Neuronal stem cell (in vitro differentiated cells): Measurements from ENCODE around the gene CACHD1. TPM values are rescaled to one million over a fixed set of nuclear protein-coding genes. Genes with fewer than 3 reads are reported as not detected.
A peak's percentile ranks its signal among the peaks of the same experiment; 100 is the strongest.

Experiments
- DNase-seq: peaks from one replicate; pipeline ENCODE4 v3.0.0-alpha.2; 2013; ENCODE audit warnings: low spot score
- H2AFZ ChIP-seq: one replicate; pipeline ENCODE4 v1.6.1; 2013; ENCODE audit warnings: mild to moderate bottlenecking, low read length, inconsistent platforms
- H2AK5ac ChIP-seq: 2 replicates; pipeline ENCODE4 v1.6.1; 2013; ENCODE audit warnings: low read depth, mild to moderate bottlenecking, inconsistent platforms, low read length, moderate library complexity, mixed read lengths
- H2BK120ac ChIP-seq: 2 replicates; pipeline ENCODE4 v1.6.1; 2013; ENCODE audit warnings: low read depth, mild to moderate bottlenecking, inconsistent platforms, low read length, moderate library complexity, mixed read lengths
- H2BK12ac ChIP-seq: one replicate; pipeline ENCODE4 v1.6.1; 2013; ENCODE audit warnings: low read length, inconsistent platforms
- H2BK15ac ChIP-seq: 2 replicates; pipeline ENCODE4 v1.6.1; 2013; ENCODE audit warnings: mild to moderate bottlenecking, low read length, inconsistent platforms, mixed read lengths
- H2BK5ac ChIP-seq: one replicate; pipeline ENCODE4 v1.6.1; 2013; ENCODE audit warnings: inconsistent platforms, mild to moderate bottlenecking, low read length, moderate library complexity
- H3K14ac ChIP-seq: one replicate; pipeline ENCODE4 v1.6.1; 2013; ENCODE audit warnings: low read length, inconsistent platforms
- H3K18ac ChIP-seq: 2 replicates; pipeline ENCODE4 v1.6.1; 2013; ENCODE audit warnings: low read length, inconsistent platforms
- H3K23ac ChIP-seq: 2 replicates; pipeline ENCODE4 v1.6.1; 2013; ENCODE audit warnings: low read depth, mild to moderate bottlenecking, mixed read lengths, low read length, inconsistent platforms; ENCODE audit not compliant: poor library complexity
- H3K27ac ChIP-seq: replicated peaks from 3 replicates; pipeline ENCODE4 v1.5.1; 2013; ENCODE audit warnings: low read length, inconsistent platforms
- H3K27me3 ChIP-seq, 3 experiments: 2 replicates each; pipeline ENCODE4 v1.6.1; 2013; ENCODE audit warnings: low read length in 3 of 3, mild to moderate bottlenecking in 2 of 3, inconsistent platforms in 1 of 3, low read depth in 1 of 3, mixed read lengths in 1 of 3, moderate library complexity in 1 of 3; ENCODE audit not compliant: control insufficient read depth in 3 of 3, insufficient read depth in 3 of 3
- H3K36me3 ChIP-seq, 2 donors: replicated peaks in 1 of 2; 2 replicates each; pipeline ENCODE4 v1.6.1; 2013; ENCODE audit warnings: low read length in 2 of 2; ENCODE audit not compliant: control insufficient read depth in 2 of 2, insufficient read depth in 2 of 2
- H3K4ac ChIP-seq: 2 replicates; pipeline ENCODE4 v1.6.1; 2013; ENCODE audit warnings: inconsistent platforms, mild to moderate bottlenecking, low read length, moderate library complexity
- H3K4me1 ChIP-seq, 2 donors: 1 replicate in 1 of 2; 2 replicates in 1 of 2; pipeline ENCODE4 v1.6.1; 2013; ENCODE audit warnings: low read length in 2 of 2, low read depth in 1 of 2; ENCODE audit not compliant: control insufficient read depth in 2 of 2, insufficient read depth in 1 of 2
- H3K4me2 ChIP-seq: one replicate; pipeline ENCODE4 v1.6.1; 2013; ENCODE audit warnings: mild to moderate bottlenecking, low read length, inconsistent platforms; ENCODE audit not compliant: insufficient read depth, poor library complexity, severe bottlenecking
- H3K4me3 ChIP-seq, 2 donors: 2 replicates each; pipeline ENCODE4 v1.5.1; 2013; ENCODE audit warnings: low read length in 2 of 2, mild to moderate bottlenecking in 2 of 2, inconsistent platforms in 1 of 2, moderate library complexity in 1 of 2
- H3K79me1 ChIP-seq: one replicate; pipeline ENCODE4 v1.6.1; 2013; ENCODE audit warnings: low read depth, mild to moderate bottlenecking, inconsistent platforms, low read length, moderate library complexity
- H3K9ac ChIP-seq: one replicate; pipeline ENCODE4 v1.6.1; 2013; ENCODE audit warnings: mild to moderate bottlenecking, low read depth, low read length, inconsistent platforms; ENCODE audit not compliant: poor library complexity
- H3K9me3 ChIP-seq, 2 donors: replicated peaks in 1 of 2; 2 replicates each; pipeline versions ENCODE3 to v1.6.1; 2013; ENCODE audit warnings: low read length in 2 of 2, mild to moderate bottlenecking in 2 of 2, inconsistent platforms in 1 of 2, low read depth in 1 of 2, mixed read lengths in 1 of 2, moderate library complexity in 1 of 2; ENCODE audit not compliant: control insufficient read depth in 2 of 2, insufficient read depth in 1 of 2
- H4K8ac ChIP-seq: one replicate; pipeline ENCODE4 v1.6.1; 2013; ENCODE audit warnings: low read depth, mild to moderate bottlenecking, inconsistent platforms, low read length, moderate library complexity
- H4K91ac ChIP-seq: one replicate; pipeline ENCODE4 v1.6.1; 2013; ENCODE audit warnings: low read length, low read depth, mild to moderate bottlenecking, inconsistent platforms; ENCODE audit not compliant: poor library complexity
- WGBS, 2 donors: extraction: QIAGEN DNeasy Blood & Tissue Kit; methylation state at CpG; one replicate each; pipeline ENCODE4 v1.1.7; 2013; ENCODE audit warnings: missing lambda C conversion rate in 2 of 2, mixed read lengths in 1 of 2; ENCODE audit not compliant: insufficient read length in 2 of 2, insufficient replicate concordance in 1 of 2; ENCODE audit errors: extremely low coverage in 2 of 2; 5-methylcytosine and 5-hydroxymethylcytosine counted together
- polyA plus RNA-seq, 2 experiments: library from polyadenylated mRNA; stranded (reverse); fragments of 200-250 nt; gene quantifications; one replicate each; pipeline ENCODE4 v1.2.3, GENCODE V29; 2013

Gene CACHD1
- 11.5 TPM for polyA plus RNA-seq (2013, experiment 1 of 2)
- polyA plus RNA-seq (2013, experiment 2 of 2) = 11.4 TPM

- Histone ChIP-seq H2AK5ac (no peak within 1 kb of the TSS), H3K4me2 (peak within 1 kb of the TSS; percentile 93), H3K23ac (no peak within 1 kb of the TSS), H3K36me3 (peaks cover 0 to 12% of the 10 kb centered on the region in 2 donors), H3K4me3 (peak within 1 kb of the TSS; percentile 89 to 96), H2BK15ac (no peak within 1 kb of the TSS), H3K4ac (no peak within 1 kb of the TSS), H2BK12ac (no peak within 1 kb of the TSS), H2BK120ac (no peak within 1 kb of the TSS), H3K14ac (peak within 1 kb of the TSS; percentile 66), H2BK5ac (no peak within 1 kb of the TSS), H3K79me1 (no peaks in the 10 kb centered on the region), H4K8ac (no peak within 1 kb of the TSS), H3K18ac (peak within 1 kb of the TSS; percentile 89), H3K9me3 (no peaks in the 10 kb centered on the region), H4K91ac (no peak within 1 kb of the TSS), H3K9ac (peak within 1 kb of the TSS; percentile 79), H3K27me3 (peaks cover 0 to 8% (median 0%) of the 10 kb centered on the region in 3 experiments), H3K4me1 (peaks cover 9 to 24% of the 10 kb centered on the region in 2 donors), H2AFZ (peak within 1 kb of the TSS; percentile 97), H3K27ac (peak within 1 kb of the TSS; percentile 55)
- DNase-seq = peak; percentile 78
- no CpG with 5 or more reads among the region's 82 CpGs for WGBS, 2 donors
These were observed at the start of gene CACHD1 for GRCh38 chr1:64469977-64470664. CACHD1 (plus strand) TSS chr1:64470129; CDS start chr1:64470745, 616 bp downstream.

- no peaks in the 10 kb centered on the region for H3K36me3 ChIP-seq
- no peak overlapping the region for H3K4me2 ChIP-seq
- no peak overlapping the region for H3K18ac ChIP-seq
- H2AK5ac ChIP-seq = no peak overlapping the region
- no CpG with 5 or more reads among the region's 4 CpGs for WGBS, 2 donors
- H3K9me3 ChIP-seq = no peaks in the 10 kb centered on the region
- no peak overlapping the region for H3K4ac ChIP-seq
- no peak overlapping the region for H4K8ac ChIP-seq
- no peak overlapping the region for H3K14ac ChIP-seq
- H3K4me1 ChIP-seq = no peaks in the 10 kb centered on the region
- H2BK120ac ChIP-seq = no peak overlapping the region
- no peak overlapping the region for H3K27ac ChIP-seq
- no peak overlapping the region for H2BK15ac ChIP-seq
- H4K91ac ChIP-seq = no peak overlapping the region
- DNase-seq = no peak
- no peak overlapping the region for H2AFZ ChIP-seq
- no peak overlapping the region for H3K9ac ChIP-seq
- H3K27me3 ChIP-seq = no peaks in the 10 kb centered on the region
- H3K79me1 ChIP-seq = no peaks in the 10 kb centered on the region
- no peak overlapping the region for H2BK12ac ChIP-seq
- no peak overlapping the region for H3K4me3 ChIP-seq
- no peak overlapping the region for H3K23ac ChIP-seq
- no peak overlapping the region for H2BK5ac ChIP-seq
These were observed 48.6 kb upstream of the CACHD1 start for GRCh38 chr1:64421377-64421776.

GRCh38 chr1:64423526-64423925 is 46.4 kb upstream of the CACHD1 start:
- Histone ChIP-seq H2BK12ac (no peak overlapping the region), H3K36me3 (no peaks in the 10 kb centered on the region), H3K9ac (no peak overlapping the region), H4K91ac (no peak overlapping the region), H3K4me1 (no peaks in the 10 kb centered on the region), H2AFZ (no peak overlapping the region), H2AK5ac (no peak overlapping the region), H3K27ac (no peak overlapping the region), H2BK15ac (no peak overlapping the region), H3K9me3 (no peaks in the 10 kb centered on the region), H3K18ac (no peak overlapping the region), H2BK120ac (no peak overlapping the region), H3K79me1 (no peaks in the 10 kb centered on the region), H3K27me3 (no peaks in the 10 kb centered on the region), H3K4me3 (no peak overlapping the region), H3K14ac (no peak overlapping the region), H3K23ac (no peak overlapping the region), H4K8ac (no peak overlapping the region), H2BK5ac (no peak overlapping the region), H3K4me2 (no peak overlapping the region), H3K4ac (no peak overlapping the region)
- no peak for DNase-seq
- WGBS, 2 donors = no CpG with 5 or more reads among the region's 4 CpGs

- Histone ChIP-seq H3K14ac (no peak overlapping the region), H3K9me3 (no peaks in the 10 kb centered on the region), H3K27ac (no peak overlapping the region), H2AFZ (no peak overlapping the region), H3K4ac (no peak overlapping the region), H3K36me3 (no peaks in the 10 kb centered on the region), H3K27me3 (no peaks in the 10 kb centered on the region), H3K23ac (no peak overlapping the region), H4K8ac (no peak overlapping the region), H3K9ac (no peak overlapping the region), H2BK120ac (no peak overlapping the region), H2BK5ac (no peak overlapping the region), H3K79me1 (no peaks in the 10 kb centered on the region), H4K91ac (no peak overlapping the region), H2AK5ac (no peak overlapping the region), H2BK15ac (no peak overlapping the region), H2BK12ac (no peak overlapping the region), H3K4me1 (no peaks in the 10 kb centered on the region), H3K4me2 (no peak overlapping the region), H3K4me3 (no peak overlapping the region), H3K18ac (no peak overlapping the region)
- WGBS, 2 donors = no CpG with 5 or more reads among the region's 1 CpG
- no peak for DNase-seq
These were observed 45.5 kb upstream of the CACHD1 start for GRCh38 chr1:64424412-64424811.
